EL (cell line): Measurements from ENCODE around the gene KRTAP9-9.
A peak's percentile ranks its signal among the peaks of the same experiment; 100 is the strongest.
"Not testable (repeated sequence)": the region's sequence is repeated elsewhere in the genome, so short reads cannot be mapped to it uniquely, and the experiment has no call there.

ENCODE experiments used
- DNase-seq: peaks from one replicate; pipeline ENCODE4 v3.0.0-alpha.2; 2016

KRTAP9-9 gene

DNA sequence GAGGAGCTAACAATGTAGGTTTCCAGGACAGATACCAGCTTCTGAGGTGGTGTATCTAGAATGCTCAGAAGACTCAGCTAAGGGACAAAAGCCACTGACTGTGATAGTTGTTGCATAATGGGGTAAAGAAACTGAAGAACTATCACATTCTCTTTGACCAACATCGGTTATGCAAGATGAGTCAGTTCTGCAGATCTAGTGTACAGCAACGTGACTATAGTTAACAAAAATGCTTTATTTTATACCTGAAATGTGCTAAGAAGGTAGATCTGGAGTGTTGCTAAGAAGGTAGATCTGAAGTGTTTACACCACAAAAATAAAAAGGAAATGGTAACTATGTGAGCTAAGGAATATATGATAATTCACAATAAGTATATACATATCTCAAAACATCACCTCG is 12.5 kb downstream of the KRTAP9-9 start:
- no peak for DNase-seq

DNA sequence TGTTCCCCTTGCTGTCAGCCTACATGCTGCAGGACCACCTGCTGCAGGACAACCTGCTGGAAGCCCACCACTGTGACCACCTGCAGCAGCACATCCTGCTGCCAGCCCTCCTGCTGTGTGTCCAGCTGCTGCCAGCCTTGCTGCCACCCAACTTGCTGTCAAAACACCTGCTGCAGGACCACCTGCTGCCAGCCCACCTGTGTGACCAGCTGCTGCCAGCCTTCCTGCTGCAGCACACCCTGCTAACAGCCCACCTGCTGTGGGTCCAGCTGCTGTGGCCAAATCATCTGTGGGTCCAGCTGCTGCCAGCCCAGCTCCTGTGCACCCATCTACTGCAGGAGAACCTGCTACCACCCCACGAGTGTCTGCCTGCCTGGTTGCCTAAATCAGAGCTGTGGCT is 16.1 kb downstream of the KRTAP9-9 start:
- DNase-seq = not testable (repeated sequence)

DNA sequence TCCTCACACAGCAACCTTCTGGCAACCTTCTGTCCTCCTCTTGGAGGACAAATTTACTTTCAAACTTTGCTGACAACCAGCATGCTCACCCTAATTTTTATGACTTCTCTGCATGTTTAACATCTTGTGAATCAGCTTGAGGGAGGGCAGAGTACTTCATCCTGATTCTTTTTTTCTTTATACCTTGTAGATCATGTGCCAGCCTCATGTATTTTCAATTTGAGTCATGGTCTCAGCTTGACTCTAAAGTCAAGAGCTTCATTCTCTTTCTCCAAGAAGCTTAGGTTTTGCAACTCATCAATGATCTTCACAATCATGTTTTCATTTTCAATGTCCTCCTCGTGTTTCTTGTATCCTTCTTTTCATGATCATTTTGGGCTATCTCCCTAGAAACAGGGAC is 16.7 kb downstream of the KRTAP9-9 start:
- DNase-seq = no peak

DNA sequence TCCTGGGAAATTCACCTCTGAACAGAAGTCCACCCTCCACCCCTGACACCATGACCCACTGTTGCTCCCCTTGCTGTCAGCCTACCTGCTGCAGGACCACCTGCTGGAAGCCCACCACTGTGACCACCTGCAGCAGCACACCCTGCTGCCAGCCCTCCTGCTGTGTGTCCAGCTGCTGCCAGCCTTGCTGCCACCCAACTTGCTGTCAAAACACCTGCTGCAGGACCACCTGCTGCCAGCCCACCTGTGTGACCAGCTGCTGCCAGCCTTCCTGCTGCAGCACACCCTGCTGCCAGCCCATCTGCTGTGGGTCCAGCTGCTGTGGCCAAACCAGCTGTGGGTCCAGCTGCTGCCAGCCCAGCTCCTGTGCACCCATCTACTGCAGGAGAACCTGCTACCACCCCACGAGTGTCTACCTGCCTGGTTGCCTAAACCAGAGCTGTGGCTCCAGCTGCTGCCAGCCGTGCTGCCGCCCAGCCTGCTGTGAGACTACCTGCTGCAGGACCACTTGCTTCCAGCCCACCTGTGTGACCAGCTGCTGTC is 20.5 kb downstream of the KRTAP9-9 start, which contains the start of gene KRTAP9-7:
Gene KRTAP9-7, plus strand, starts transcription at position 51 of the 543 bp plus-strand sequence. Its CDS starts 0 bp downstream, at position 51.
- not testable (repeated sequence) for DNase-seq

DNA sequence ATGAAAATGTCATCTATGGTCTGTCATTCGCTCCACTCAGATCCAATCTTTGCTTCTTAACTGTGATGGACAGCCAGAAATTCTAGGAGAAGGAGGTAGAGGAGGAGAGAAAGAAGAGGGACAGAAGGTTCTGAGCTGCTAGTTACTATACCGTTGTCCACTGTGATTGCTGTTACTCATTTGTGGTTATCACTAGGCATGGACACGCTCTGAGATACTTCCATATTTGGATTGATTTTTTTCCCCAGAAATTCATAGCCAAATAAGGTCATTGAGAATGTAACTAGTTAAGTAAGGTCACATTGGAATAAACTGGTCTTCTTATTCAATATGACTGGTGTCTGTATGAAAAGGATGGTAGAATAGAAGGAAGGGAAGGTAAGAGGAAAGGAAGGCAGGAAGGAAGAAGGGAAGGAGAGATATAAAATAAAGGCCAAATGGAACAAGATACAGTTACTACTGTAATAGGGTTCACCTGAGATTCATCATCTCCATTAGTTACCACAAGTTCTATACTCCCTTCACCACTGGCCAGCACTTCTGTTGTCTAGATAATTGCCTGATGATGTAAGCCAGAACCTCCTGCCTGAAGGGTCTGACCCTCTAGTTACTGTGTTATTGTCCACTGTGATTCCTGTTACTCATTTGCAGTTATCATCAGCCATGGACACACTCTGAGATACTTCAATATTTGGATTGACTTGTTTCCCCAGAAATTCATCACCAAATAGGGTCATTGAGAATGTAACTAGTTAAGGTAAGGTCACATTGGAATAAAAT is 23.2 kb downstream of the KRTAP9-9 start:
- peak; percentile 34 for DNase-seq

DNA sequence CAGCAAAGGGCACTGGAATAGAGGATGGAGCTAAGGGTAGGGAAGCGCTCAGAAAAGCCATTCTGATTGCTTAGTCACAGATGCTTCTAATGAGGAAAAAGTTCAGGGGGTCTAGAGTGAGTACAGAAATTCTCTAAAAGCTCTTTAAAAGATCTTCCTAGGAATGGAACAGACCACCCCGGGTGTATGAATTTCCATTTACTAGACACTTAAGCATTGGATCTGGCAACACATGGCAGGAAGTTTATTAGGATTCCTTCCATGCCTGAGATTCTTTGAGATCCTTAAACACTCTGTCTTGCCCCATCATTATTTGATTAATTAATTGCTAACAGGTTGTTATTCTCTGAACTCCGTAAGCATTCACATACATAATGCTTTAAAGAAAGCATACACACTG is 28.9 kb downstream of the KRTAP9-9 start:
- peak; percentile 89 for DNase-seq

DNA sequence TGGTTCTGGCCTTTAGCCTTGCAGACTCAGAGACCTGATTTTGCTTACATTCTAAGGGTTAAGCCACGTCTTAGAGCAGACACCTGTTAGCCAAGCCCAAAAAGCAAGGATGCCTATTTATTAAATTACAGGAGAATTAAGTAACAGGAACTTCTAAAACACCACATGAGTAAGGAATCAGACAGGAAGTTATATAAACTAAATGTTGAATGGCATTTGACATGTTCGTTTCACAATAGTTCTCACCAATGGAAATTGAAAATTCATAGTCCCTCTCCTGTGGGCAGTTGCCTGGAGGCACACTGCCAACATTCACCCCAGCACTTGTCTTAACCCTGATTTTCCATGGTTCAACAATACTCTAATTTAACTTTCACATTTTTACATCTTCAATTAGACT is 29.4 kb downstream of the KRTAP9-9 start:
- peak; percentile 27 for DNase-seq

DNA sequence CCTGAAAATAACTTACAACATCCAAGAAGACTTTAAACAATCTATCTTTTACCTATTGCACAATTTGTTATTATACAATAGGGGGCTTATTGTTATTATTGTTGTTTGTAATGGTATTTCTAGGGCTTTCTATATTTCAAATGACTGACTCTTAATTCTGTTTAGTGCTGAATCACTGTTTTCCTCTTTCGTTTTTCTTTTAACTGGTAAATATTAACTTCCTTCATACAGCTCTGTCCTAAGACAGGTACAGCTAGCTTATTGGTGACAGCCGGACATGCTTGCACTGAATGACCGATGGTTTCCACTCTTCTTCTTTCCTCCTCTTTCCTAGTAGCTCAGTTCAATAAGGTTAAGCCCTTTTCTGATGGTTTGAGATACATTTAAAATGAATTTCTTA is 31.9 kb downstream of the KRTAP9-9 start:
- DNase-seq = no peak

DNA sequence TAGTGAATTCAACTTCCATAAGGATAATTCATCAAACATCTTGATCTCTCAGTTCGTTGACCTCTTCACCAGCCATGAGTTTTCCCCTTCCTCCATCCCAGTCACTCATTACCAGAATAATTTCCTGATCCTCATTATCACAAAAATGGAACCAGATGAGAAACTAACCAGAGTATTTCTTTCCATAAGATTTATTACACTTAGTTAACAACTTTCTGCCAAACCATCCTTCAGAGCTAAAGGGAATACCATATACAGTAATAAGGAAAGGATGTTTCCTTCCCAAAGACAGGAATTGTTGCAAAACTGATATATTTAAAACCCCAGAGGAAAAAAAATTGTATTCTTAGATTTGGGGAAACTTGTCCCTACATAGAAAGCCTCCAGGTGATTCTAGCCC is 38.8 kb downstream of the KRTAP9-9 start:
- DNase-seq = no peak

DNA sequence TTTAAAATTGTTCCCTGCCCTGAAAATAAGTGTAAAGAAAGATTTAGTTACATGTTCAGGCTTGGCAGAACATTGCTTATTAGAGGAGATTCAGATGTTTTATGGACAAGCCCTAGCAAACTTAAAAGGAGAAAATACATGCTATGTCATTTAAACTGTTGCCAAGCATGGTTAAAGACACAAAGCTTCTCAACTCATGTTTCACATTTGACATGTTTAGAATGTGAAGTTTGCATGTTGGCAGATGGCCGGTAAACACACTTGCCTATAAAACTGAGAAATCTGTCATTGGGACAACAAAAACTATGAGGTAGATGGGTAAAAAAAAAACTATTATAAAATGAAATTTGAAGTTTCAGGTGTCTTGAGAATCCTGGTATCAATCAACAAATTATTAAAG is 41.7 kb downstream of the KRTAP9-9 start:
- no peak for DNase-seq

DNA sequence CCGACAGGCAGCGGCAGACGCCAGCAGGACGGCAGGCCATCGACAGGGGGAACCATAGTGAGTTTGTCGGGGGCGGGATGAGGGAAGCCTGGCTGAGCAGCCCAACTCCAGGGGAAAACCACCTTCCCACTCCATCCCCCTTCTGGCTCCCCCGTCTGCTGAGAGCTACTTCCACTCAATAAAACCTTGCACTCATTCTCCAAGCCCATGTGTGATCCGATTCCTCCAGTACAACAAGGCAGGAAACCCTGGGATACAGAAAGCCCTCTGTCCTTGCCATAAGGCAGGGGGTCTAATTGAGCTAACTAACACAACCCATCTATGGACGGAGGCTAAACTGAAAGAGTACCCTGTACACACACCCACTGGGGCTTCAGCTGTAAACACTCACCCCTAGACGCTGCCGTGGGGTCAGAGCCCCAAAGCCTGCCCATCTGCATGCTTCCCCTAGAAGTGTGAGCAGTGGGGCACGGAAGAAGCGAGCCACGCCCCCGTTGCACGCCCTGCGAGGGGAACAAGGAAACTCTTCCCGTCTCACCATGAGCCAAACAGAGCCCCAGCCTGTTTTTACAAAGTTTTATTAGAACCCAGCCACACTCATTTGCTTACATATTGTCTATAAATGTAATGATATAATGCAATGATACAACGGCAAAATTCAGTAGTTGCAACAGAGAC is 43.4 kb downstream of the KRTAP9-9 start:
- DNase-seq = no peak

DNA sequence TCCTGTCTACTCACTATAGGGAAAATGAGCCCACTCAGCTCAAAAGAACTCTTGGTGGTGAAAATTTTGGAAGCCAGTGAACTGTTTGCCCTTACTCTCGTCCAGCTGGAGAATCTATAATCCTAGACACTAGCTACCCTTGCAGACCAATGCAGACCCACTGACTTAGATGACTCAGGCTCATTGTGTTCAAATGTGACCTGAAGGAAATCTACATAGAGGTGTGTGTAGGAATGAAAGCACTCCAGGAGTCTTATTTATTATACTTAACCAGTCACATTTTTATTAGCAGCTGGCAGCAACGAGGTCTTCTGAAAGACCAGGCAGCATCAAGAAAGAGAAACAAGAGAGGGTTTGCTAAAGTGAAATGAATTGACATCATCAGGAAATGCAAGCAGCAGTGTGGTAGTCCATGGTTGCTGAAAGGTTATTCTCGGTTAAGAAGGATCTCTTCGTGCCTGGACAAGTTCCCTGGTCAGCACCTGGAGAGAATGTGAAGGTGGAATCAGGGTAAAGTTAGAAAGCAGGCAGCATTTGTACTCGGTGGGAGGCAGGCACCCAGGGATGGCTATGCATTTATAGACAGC is 46.1 kb downstream of the KRTAP9-9 start:
- DNase-seq = no peak

DNA sequence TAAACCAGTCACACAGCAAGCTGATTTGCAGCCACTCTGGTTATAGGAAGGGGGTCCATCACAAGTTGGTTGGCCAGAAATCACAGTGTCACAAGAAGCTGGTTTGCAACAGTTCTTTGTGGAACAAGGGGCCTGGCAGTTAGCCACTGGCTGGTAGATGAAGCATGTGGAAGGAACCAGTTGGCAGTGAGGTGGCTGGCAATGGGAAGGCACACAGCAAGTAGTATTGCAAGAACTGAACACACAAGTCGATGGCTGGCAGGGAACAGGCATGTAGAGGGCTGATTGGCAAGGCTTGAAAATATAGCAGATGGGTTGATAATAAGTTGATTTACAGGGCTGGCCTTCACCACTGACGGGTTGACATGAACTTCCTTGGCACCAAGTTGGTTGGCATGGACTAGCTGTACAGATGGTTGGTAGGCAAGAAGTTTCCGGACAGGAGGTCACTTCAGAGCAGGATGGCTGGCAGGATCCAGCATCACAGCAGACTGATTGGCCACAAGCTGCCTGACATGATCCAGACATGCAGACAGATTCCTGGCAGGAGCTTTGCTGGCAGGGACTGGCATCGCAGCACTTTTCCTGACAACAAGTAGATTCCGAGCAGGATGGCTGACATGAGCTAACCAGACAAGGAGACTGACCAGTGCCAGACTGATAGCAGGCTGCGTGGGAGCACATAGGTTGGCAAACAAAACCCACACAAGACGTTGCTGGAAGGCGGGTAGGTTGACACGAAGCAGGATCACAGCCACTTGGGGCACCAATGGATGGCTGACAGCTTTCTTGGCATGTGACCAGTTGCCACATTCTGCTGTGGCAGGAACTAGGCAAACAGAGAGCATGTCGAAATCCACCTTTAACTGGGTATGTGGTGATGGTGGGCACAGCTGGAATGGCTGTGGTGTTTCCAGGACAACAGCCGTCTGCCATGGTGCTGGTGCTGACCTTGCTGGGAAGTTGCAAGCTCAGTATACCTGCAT is 47.0 kb downstream of the KRTAP9-9 start, which contains the start of gene KRTAP29-1:
Gene KRTAP29-1, minus strand, starts transcription at position 936 of the 986 bp plus-strand sequence. Its CDS starts 0 bp downstream, at position 936.
- DNase-seq = no peak

DNA sequence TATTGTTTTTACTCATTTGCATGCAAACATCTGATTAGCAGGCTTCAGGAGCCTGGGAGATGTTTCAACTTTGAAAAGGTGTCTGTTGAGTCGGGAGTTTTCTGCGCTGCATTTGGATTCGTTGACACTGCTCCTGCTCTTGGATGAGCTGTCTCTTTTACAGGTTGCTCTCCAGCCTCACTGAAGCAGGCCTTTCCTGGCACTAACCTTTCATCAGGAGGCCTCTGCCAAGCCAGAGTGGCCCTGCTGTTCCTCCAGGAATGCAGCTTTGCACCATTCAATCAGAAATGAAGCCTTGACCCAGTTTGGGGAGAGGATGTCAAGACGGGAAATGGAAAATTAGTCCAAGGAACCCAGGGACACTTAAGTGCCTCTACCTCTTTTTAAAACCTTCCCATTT is 47.8 kb downstream of the KRTAP9-9 start:
- no peak for DNase-seq

DNA sequence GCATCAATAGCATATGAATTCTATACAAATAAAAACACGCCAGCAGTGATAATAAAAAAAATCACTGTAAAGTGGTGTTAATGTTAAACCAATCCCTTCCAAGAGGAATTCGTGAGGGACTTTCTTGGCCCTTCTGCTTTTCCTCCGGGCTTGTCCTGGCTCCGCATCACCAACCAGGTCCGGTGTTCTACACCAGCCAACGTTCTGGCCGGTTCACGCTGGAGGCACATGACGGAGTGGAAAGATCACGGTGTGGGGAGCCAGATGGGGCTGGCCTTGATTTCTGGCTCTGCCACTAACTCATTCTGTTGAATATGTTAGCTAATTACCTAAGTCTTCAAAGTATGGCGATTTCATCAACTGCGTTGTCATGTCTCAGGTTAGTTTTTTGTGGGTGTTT is 48.9 kb downstream of the KRTAP9-9 start:
- DNase-seq = no peak
